ENCODE results near the gene CD8B2. TPM values are rescaled to one million over a fixed set of nuclear protein-coding genes. Genes with fewer than 3 reads are reported as not detected.

CD8B2 gene
- total and polyA plus RNA-seq, 2 of the 13 experiments (the other 11 are each of a cell fraction or from before 2014, with no cell fraction given): not detected

DNA sequence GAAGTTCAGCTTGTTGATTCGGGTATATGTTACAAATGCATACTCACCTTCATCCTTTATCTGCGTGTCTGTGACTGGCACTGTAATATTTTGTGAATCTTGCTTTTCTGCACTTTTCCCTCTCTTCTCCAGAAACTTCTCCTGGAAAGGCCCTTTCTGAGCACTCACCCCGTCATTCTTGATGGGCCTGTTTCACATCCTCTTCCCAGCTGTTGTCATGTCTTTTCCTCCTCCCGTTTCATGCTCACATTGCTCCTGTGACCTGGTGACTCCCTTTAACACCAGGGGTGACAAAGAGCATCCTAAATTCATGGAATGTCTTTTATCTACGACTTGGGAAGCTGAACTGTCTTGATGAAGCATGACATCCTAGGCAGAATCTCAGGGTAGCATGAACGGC is 65.8 kb downstream of the CD8B2 start:
- DNase-seq (ENCODE audit: low spot score) (no peak), FAIRE-seq (no peak), ATAC-seq (no peak)
- CTCF ChIA-PET (ENCODE audit: low intra/inter-chr PET ratio, low total read pairs): no interaction called here
- Histone ChIP-seq H3K27ac (ENCODE audit: extremely low read length, insufficient read depth, low read length) (no peak overlapping the region), H3K9ac (ENCODE audit: insufficient read depth, low read depth, low read length) (no peak overlapping the region), H2AFZ (ENCODE audit: low read length) (no peak overlapping the region), H3K4me1 (ENCODE audit: insufficient read depth, low read length) (peaks cover 16% of the 10 kb centered on the region), H3K79me2 (ENCODE audit: insufficient read depth, low read length) (no peaks in the 10 kb centered on the region), H3K9me3 (ENCODE audit: low read length) (no peaks in the 10 kb centered on the region), H3K27me3 (ENCODE audit: control insufficient read depth in 1 of 2, insufficient read depth in 2 of 2, low read length in 2 of 2) (no peaks in the 10 kb centered on the region; a peak in 1 of 5 replicates), H3K4me2 (ENCODE audit: low read depth, low read length) (no peak overlapping the region), H4K20me1 (ENCODE audit: insufficient read depth, low read length) (no peaks in the 10 kb centered on the region), H3K4me3 (replicated peaks in 1 of 3; ENCODE audit: insufficient read depth in 1 of 3, low read depth in 2 of 3, low read length in 3 of 3) (no peak overlapping the region), H3K36me3 (replicated peaks in 1 of 2; ENCODE audit: control insufficient read depth in 1 of 2, insufficient read depth in 2 of 2, low read length in 2 of 2) (no peaks in the 10 kb centered on the region)
- TF ChIP-seq KLF16 (CRISPR knock-in tag; IDR thresholded peaks at IDR 0.05): no peak
- intact Hi-C loops (cut with micrococcal nuclease; ENCODE audit: unreplicated experiment) (no loop called here), in situ Hi-C loops (cut with HindIII; ENCODE audit: extremely low pct_ligation_motif_present, low pct_unique_long_range_greater_than_20kb) (no loop called here)
- WGBS (ENCODE audit: low lambda C conversion rate): 46% methylated on average over 6 of the region's 6 CpGs
- POLR2A ChIA-PET: no interaction called here
- no TSS peak for BruUV-seq (replicated peaks)

- no peaks in the 10 kb centered on the region for H3K9me3 ChIP-seq (ENCODE audit: low read length)
- ATAC-seq: no peak
- no peak for DNase-seq (ENCODE audit: low spot score)
- H3K79me2 ChIP-seq (ENCODE audit: insufficient read depth, low read length): no peaks in the 10 kb centered on the region
- in situ Hi-C loops (cut with HindIII; ENCODE audit: extremely low pct_ligation_motif_present, low pct_unique_long_range_greater_than_20kb): no loop called here
- no peak overlapping the region for H3K9ac ChIP-seq (ENCODE audit: insufficient read depth, low read depth, low read length)
- 56% methylated on average over 6 of the region's 6 CpGs for WGBS (ENCODE audit: low lambda C conversion rate)
- no peak overlapping the region for H2AFZ ChIP-seq (ENCODE audit: low read length)
- peaks cover 16% of the 10 kb centered on the region for H3K4me1 ChIP-seq (ENCODE audit: insufficient read depth, low read length)
- H3K36me3 ChIP-seq (replicated peaks in 1 of 2; ENCODE audit: control insufficient read depth in 1 of 2, insufficient read depth in 2 of 2, low read length in 2 of 2): no peaks in the 10 kb centered on the region
- intact Hi-C loops (cut with micrococcal nuclease; ENCODE audit: unreplicated experiment): no loop called here
- H3K27ac ChIP-seq (ENCODE audit: extremely low read length, insufficient read depth, low read length): no peak overlapping the region
- H4K20me1 ChIP-seq (ENCODE audit: insufficient read depth, low read length): no peaks in the 10 kb centered on the region
- POLR2A ChIA-PET: no interaction called here
- TF ChIP-seq U2AF2 (IDR thresholded peaks at IDR 0.05; ENCODE audit: low read depth, low read length) (no peak), SRF (IDR thresholded peaks at IDR 0.05; ENCODE audit: low read depth, low read length) (no peak), AGO2 (optimal IDR thresholded peaks at IDR 0.05; ENCODE audit: low read depth, low read length) (no peak), ZNF713 (CRISPR knock-in tag; IDR thresholded peaks at IDR 0.05) (no peak)
- H3K27me3 ChIP-seq (ENCODE audit: control insufficient read depth in 1 of 2, insufficient read depth in 2 of 2, low read length in 2 of 2): no peaks in the 10 kb centered on the region; a peak in 1 of 5 replicates
- CTCF ChIA-PET (ENCODE audit: low intra/inter-chr PET ratio, low total read pairs): no interaction called here
- no peak overlapping the region for H3K4me2 ChIP-seq (ENCODE audit: low read depth, low read length)
- no peak overlapping the region for H3K4me3 ChIP-seq (replicated peaks in 1 of 3; ENCODE audit: insufficient read depth in 1 of 3, low read depth in 2 of 3, low read length in 3 of 3)
- no TSS peak for BruUV-seq (replicated peaks)
- FAIRE-seq: no peak
Observed at GRCh38 chr2:106553321-106553720, 66.2 kb downstream of the CD8B2 start.
